Mesendoderm (in vitro differentiated cells): ENCODE measurements around the gene PMEPA1.

Source experiments
- DNase-seq: peaks from one replicate; pipeline ENCODE4 v3.0.0; 2013
- H2AK5ac ChIP-seq: 2 replicates; pipeline ENCODE4 v1.6.1; 2013; ENCODE audit warnings: low read length, inconsistent platforms
- H2BK120ac ChIP-seq: 2 replicates; pipeline ENCODE4 v1.6.1; 2013; ENCODE audit warnings: low read depth, mild to moderate bottlenecking, low read length, moderate library complexity, mixed read lengths
- H2BK15ac ChIP-seq: replicated peaks from 2 replicates; pipeline ENCODE4 v1.6.1; 2013; ENCODE audit warnings: low read depth, mild to moderate bottlenecking, moderate library complexity
- H2BK5ac ChIP-seq: 2 replicates; pipeline ENCODE4 v1.6.1; 2013; ENCODE audit warnings: low read length, inconsistent platforms
- H3K18ac ChIP-seq: 2 replicates; pipeline ENCODE4 v1.6.1; 2013; ENCODE audit warnings: mild to moderate bottlenecking, low read length, mixed read lengths
- H3K23ac ChIP-seq: one replicate; pipeline ENCODE4 v1.6.1; 2013; ENCODE audit warnings: low read length
- H3K27ac ChIP-seq: 2 replicates; pipeline ENCODE4 v1.5.1; 2013; ENCODE audit warnings: low read depth, mild to moderate bottlenecking, inconsistent platforms, low read length, moderate library complexity
- H3K27me3 ChIP-seq: 2 replicates; pipeline ENCODE4 v1.6.1; 2013; ENCODE audit warnings: low read length, control low read depth, mild to moderate bottlenecking, inconsistent platforms; ENCODE audit not compliant: insufficient read depth, poor library complexity
- H3K36me3 ChIP-seq: 2 replicates; pipeline ENCODE4 v1.6.1; 2013; ENCODE audit warnings: low read length, inconsistent platforms; ENCODE audit not compliant: control insufficient read depth, insufficient read depth
- H3K4ac ChIP-seq: one replicate; pipeline ENCODE4 v1.6.1; 2013; ENCODE audit warnings: low read depth, mild to moderate bottlenecking, low read length, moderate library complexity
- H3K4me1 ChIP-seq: 2 replicates; pipeline ENCODE4 v1.6.1; 2013; ENCODE audit warnings: low read depth, low read length, inconsistent platforms; ENCODE audit not compliant: control insufficient read depth
- H3K4me2 ChIP-seq: 2 replicates; pipeline ENCODE4 v1.6.1; 2013; ENCODE audit warnings: low read length
- H3K4me3 ChIP-seq: 2 replicates; pipeline ENCODE4 v1.5.1; 2013; ENCODE audit warnings: mild to moderate bottlenecking, low read length
- H3K56ac ChIP-seq: one replicate; pipeline ENCODE4 v1.6.1; 2013; ENCODE audit warnings: low read length
- H3K79me1 ChIP-seq: 2 replicates; pipeline ENCODE4 v1.6.1; 2013; ENCODE audit warnings: low read length, inconsistent platforms
- H3K79me2 ChIP-seq: 2 replicates; pipeline ENCODE4 v1.6.1; 2013; ENCODE audit warnings: mild to moderate bottlenecking, low read length; ENCODE audit not compliant: control insufficient read depth, insufficient read depth
- H3K9ac ChIP-seq: 2 replicates; pipeline ENCODE4 v1.6.1; 2013; ENCODE audit warnings: low read length, inconsistent platforms
- H4K5ac ChIP-seq: one replicate; pipeline ENCODE4 v1.6.1; 2013; ENCODE audit warnings: low read length
- H4K8ac ChIP-seq: one replicate; pipeline ENCODE4 v1.6.1; 2013; ENCODE audit warnings: low read depth, mild to moderate bottlenecking, control low read depth, low read length, moderate library complexity
- WGBS: extraction: QIAGEN DNeasy Blood & Tissue Kit; methylation state at CpG from one replicate; pipeline ENCODE4 v1.1.7; 2013; ENCODE audit warnings: low lambda C conversion rate, missing lambda C conversion rate; ENCODE audit not compliant: insufficient coverage; ENCODE audit errors: extremely low coverage; 5-methylcytosine and 5-hydroxymethylcytosine counted together

Gene PMEPA1

GRCh38 chr20:57711826-57712225 is 2.0 kb upstream of the PMEPA1 start:
- Histone ChIP-seq H3K18ac (peak overlapping the region; percentile 81), H3K4me3 (no peak overlapping the region), H4K8ac (no peak overlapping the region), H2BK120ac (peak overlapping the region; percentile 75), H3K23ac (peak overlapping the region; percentile 10), H3K9ac (no peak overlapping the region), H3K56ac (peak overlapping the region; percentile 89), H3K4me1 (peaks cover 24% of the 10 kb centered on the region), H3K27ac (peak overlapping the region; percentile 90), H3K79me1 (peaks cover 6% of the 10 kb centered on the region), H3K4ac (peak overlapping the region; percentile 76), H3K27me3 (no peaks in the 10 kb centered on the region), H4K5ac (no peak overlapping the region), H3K36me3 (no peaks in the 10 kb centered on the region), H2BK15ac (no peak overlapping the region), H2BK5ac (peak overlapping the region; percentile 100), H2AK5ac (peak overlapping the region; percentile 98), H3K4me2 (no peak overlapping the region), H3K79me2 (peaks cover 33% of the 10 kb centered on the region)
- DNase-seq, result peak; percentile 86
- no CpG with 5 or more reads among the region's 7 CpGs for WGBS

- Histone ChIP-seq H3K4me1 (peaks cover 28% of the 10 kb centered on the region), H2BK15ac (no peak overlapping the region), H3K79me1 (peaks cover 6% of the 10 kb centered on the region), H2BK5ac (peak overlapping the region; percentile 100), H3K9ac (peak overlapping the region; percentile 66), H3K56ac (peak overlapping the region; percentile 89), H3K4me2 (peak overlapping the region; percentile 61), H4K8ac (peak overlapping the region; percentile 43), H3K18ac (peak overlapping the region; percentile 81), H2AK5ac (peak overlapping the region; percentile 72), H3K4ac (peak overlapping the region; percentile 76), H3K36me3 (no peaks in the 10 kb centered on the region), H2BK120ac (peak overlapping the region; percentile 75), H3K23ac (peak overlapping the region; percentile 83), H3K4me3 (no peak overlapping the region), H3K79me2 (peaks cover 38% of the 10 kb centered on the region), H4K5ac (peak overlapping the region; percentile 33), H3K27me3 (no peaks in the 10 kb centered on the region), H3K27ac (peak overlapping the region; percentile 90)
- DNase-seq, result peak; percentile 62
- WGBS, result no CpG with 5 or more reads among the region's 8 CpGs
Measured at GRCh38 chr20:57711311-57711712, 1.5 kb upstream of the PMEPA1 start.

GRCh38 chr20:57710841-57711240 is 1.0 kb upstream of the PMEPA1 start:
- Histone ChIP-seq H3K79me2 (peaks cover 43% of the 10 kb centered on the region), H3K9ac (peak overlapping the region; percentile 66), H3K4me1 (peaks cover 33% of the 10 kb centered on the region), H2BK15ac (no peak overlapping the region), H3K18ac (peak overlapping the region; percentile 90), H3K79me1 (peaks cover 6% of the 10 kb centered on the region), H3K4me2 (peak overlapping the region; percentile 61), H4K5ac (peak overlapping the region; percentile 60), H3K23ac (no peak overlapping the region), H3K27ac (peak overlapping the region; percentile 90), H3K4me3 (no peak overlapping the region), H3K36me3 (no peaks in the 10 kb centered on the region), H3K4ac (peak overlapping the region; percentile 76), H2BK5ac (peak overlapping the region; percentile 100), H4K8ac (peak overlapping the region; percentile 43), H2BK120ac (peak overlapping the region; percentile 75), H3K27me3 (no peaks in the 10 kb centered on the region), H3K56ac (peak overlapping the region; percentile 89), H2AK5ac (peak overlapping the region; percentile 64)
- no peak for DNase-seq
- no CpG with 5 or more reads among the region's 6 CpGs for WGBS

- Histone ChIP-seq H2AK5ac (no peak overlapping the region), H4K8ac (no peak overlapping the region), H3K23ac (peak overlapping the region; percentile 99), H3K4me3 (peak overlapping the region; percentile 90), H3K27me3 (no peaks in the 10 kb centered on the region), H3K79me1 (peaks cover 6% of the 10 kb centered on the region), H3K27ac (peak overlapping the region; percentile 69), H3K4me2 (peak overlapping the region; percentile 73), H3K9ac (peak overlapping the region; percentile 75), H2BK5ac (peak overlapping the region; percentile 70), H3K4me1 (peaks cover 38% of the 10 kb centered on the region), H2BK15ac (peak overlapping the region; percentile 10), H3K36me3 (no peaks in the 10 kb centered on the region), H3K79me2 (peaks cover 62% of the 10 kb centered on the region), H3K4ac (peak overlapping the region; percentile 98), H3K18ac (peak overlapping the region; percentile 99), H3K56ac (peak overlapping the region; percentile 95), H4K5ac (no peak overlapping the region), H2BK120ac (peak overlapping the region; percentile 95)
- no peak for DNase-seq
- no CpG with 5 or more reads among the region's 108 CpGs for WGBS
Measured at GRCh38 chr20:57708694-57709673, 831 bp downstream of the PMEPA1 start.

GRCh38 chr20:57707849-57708693 is 1.7 kb downstream of the PMEPA1 start:
- H3K4me1 ChIP-seq, result peaks cover 39% of the 10 kb centered on the region

More at GRCh38 chr20:57707849-57708693, 1.7 kb downstream of the PMEPA1 start:
- Histone ChIP-seq H3K56ac (peak overlapping the region; percentile 95), H3K27ac (peak overlapping the region; percentile 31), H2BK15ac (no peak overlapping the region), H4K8ac (no peak overlapping the region), H3K4me3 (peak overlapping the region; percentile 90), H3K18ac (peak overlapping the region; percentile 99), H3K79me1 (peaks cover 6% of the 10 kb centered on the region), H2BK120ac (no peak overlapping the region), H3K27me3 (no peaks in the 10 kb centered on the region), H3K9ac (peak overlapping the region; percentile 75), H3K4me2 (peak overlapping the region; percentile 73), H4K5ac (no peak overlapping the region), H2AK5ac (no peak overlapping the region), H2BK5ac (peak overlapping the region; percentile 36), H3K23ac (peak overlapping the region; percentile 54), H3K36me3 (no peaks in the 10 kb centered on the region), H3K79me2 (peaks cover 71% of the 10 kb centered on the region), H3K4ac (peak overlapping the region; percentile 98)
- no CpG with 5 or more reads among the region's 23 CpGs for WGBS
- no peak for DNase-seq
